ENCODE measurements around the gene CSTF2T.

CSTF2T gene

GRCh38 chr10:51699475-51700227 is at the start of gene CSTF2T:
TSS of gene CSTF2T (minus strand) at chr10:51699595. CDS start at chr10:51699549, 46 bp downstream.
- no peak for DNase-seq

GRCh38 chr10:51748959-51749358 is 49.6 kb upstream of the CSTF2T start:
- no peak for DNase-seq

GRCh38 chr10:51747216-51747615 is 47.8 kb upstream of the CSTF2T start:
- DNase-seq = no peak

DNA sequence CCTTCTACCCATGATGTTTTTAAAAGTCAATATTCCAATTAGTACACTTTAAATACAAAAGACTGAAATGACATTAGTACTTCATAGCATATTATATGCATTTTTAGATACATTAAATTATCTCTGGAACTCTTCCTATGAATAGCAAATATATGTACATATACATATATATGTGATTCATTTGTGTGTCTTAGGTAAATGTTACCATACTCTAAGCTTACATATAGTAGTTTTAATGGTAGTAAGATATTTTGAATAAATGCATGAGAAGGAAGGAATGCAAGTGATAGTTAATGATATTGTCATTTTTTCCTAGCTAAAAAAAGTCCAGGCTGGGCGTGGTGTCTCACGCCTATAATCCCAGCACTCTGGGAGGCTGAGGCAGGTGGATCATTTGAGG is 46.0 kb upstream of the CSTF2T start:
- no peak for DNase-seq

GRCh38 chr10:51744235-51745000 is 45.0 kb upstream of the CSTF2T start:
- no peak for DNase-seq

GRCh38 chr10:51743146-51743545 is 43.8 kb upstream of the CSTF2T start:
- DNase-seq = no peak

GRCh38 chr10:51733057-51733456 is 33.7 kb upstream of the CSTF2T start:
- DNase-seq = no peak

DNA sequence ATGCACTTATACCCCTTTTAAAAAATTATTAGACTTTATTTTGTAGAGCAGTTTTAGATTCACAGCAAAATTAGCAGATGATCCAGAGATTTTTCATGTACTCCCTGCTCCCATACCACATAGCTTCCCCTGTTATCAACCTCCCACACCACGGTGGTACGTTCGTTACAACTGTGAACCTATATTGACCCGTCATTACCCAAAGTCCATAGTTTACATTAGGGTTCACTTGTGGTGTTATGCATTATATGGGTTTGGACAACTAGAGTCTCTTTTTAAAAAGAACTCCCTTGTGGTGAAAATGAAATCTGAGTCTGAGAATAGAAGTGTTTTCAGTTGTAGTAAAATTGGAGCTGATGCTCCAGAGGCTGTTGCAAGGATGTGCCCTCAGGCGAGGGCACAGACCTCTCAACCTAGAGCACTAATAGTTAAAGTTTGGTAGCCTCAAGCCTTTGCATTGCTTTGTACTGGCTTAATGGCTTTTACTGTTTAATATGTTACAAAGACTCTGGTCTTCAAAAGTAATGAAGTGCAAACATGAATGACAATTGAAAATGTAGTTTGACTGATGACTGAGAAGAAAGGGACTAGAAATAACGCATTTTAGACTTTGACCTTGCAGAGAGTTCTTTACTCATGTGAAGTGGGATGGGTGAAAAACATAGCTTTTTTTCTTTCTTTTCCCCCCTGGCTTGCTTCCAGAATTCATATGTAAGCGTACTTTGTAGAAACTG is 30.6 kb upstream of the CSTF2T start:
- no peak for DNase-seq

DNA sequence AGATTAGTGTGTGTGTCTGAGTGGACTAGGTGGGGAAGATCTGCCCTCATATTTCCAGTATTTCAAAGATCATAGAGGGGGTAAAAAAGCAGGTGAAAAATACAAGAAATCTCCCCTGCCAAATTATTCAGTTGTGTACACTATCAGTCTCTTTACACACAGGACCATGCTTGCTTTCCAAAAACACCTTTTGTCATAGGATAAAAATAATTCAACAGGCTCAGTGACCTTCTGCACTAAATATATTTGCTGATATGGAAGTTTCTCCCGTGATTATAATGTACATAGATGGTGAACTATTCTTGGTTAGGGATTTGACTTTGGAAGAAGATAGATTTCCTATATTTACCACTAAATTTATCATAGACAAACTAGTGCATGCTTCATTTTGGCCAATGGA is 24.6 kb upstream of the CSTF2T start:
- no peak for DNase-seq

DNA sequence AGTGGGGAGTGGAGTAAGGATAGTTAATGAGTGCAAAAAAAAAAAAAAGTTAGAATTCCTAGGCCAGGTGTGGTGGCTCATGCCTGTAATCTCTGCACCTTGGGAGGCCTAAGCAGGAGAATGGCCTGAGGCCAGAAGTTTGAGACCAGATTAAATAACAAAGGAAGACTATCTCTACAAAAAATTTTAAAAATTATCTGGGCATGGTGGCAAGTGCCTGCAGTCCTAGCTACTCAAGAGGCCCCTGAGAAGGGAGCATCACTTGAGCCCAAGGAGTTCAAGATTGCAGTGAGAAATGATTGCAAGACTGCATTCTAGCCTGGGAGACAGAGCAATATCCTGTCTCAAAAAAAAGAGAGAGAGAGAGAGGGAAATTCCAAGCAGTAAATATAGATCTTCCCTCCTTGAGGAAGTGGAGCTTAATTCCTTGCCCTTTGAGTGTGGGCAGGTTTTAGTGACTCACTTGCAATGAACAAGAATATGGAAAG is 19.5 kb upstream of the CSTF2T start:
- no peak for DNase-seq

- no peak for DNase-seq
Measured at GRCh38 chr10:51716981-51717380, 17.6 kb upstream of the CSTF2T start.

GRCh38 chr10:51711519-51711891 is 12.1 kb upstream of the CSTF2T start:
- DNase-seq = no peak

DNA sequence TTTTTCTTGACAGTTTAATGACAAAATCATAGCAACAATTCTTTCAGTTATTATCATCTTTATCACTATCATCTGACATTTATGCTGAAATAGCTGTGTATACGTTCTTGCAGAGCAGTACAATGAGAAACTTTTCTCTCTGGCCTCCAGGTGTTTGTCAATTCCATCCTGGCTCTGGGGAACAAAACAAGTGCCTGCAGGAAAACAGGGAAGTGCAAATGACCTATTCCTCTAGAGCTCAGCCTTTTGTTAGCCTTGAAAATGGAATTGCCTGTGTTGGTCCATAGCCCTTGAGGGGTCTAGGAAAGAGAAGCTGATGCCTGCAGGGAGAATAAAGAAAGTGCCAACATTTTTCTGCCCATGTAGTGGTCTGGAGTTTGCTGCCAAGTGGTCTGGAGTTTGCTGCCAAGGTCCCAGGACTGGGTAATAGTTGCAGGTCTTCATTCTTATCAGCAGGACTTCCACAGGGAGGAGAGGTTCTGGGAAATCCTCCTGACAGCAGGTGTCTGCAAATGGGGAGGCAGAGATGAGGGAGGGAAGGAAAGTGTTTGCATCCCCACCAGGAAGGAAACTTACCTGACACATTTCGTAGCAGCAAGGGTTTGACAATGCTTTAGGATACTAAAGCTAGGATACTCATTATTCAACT is 10.1 kb upstream of the CSTF2T start:
- no peak for DNase-seq

DNA sequence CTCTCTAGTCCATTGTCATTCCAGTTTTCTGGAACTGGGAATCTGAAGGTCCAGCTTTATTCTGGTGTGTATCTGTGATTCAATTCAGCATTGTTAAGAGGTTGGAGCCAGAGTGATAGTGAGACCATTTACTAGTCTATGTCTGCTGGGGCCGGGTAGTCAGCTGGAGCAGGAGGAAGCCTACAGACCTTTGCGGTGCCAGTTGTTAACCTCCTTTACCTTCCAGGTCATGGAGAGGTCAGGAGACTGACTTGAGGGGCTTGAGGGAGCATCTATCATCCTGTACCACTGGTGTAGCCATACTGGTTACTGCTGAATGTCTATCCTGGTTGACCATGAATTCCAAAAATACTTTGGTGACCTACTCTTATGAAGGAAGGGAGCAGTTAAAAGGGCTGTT is 9.2 kb upstream of the CSTF2T start:
- no peak for DNase-seq

- DNase-seq = no peak
Measured at GRCh38 chr10:51707821-51708424, 8.5 kb upstream of the CSTF2T start.

- DNase-seq = no peak
Measured at GRCh38 chr10:51707392-51707791, 8.0 kb upstream of the CSTF2T start.

- no peak for DNase-seq
Measured at GRCh38 chr10:51706225-51706624, 6.8 kb upstream of the CSTF2T start.

DNA sequence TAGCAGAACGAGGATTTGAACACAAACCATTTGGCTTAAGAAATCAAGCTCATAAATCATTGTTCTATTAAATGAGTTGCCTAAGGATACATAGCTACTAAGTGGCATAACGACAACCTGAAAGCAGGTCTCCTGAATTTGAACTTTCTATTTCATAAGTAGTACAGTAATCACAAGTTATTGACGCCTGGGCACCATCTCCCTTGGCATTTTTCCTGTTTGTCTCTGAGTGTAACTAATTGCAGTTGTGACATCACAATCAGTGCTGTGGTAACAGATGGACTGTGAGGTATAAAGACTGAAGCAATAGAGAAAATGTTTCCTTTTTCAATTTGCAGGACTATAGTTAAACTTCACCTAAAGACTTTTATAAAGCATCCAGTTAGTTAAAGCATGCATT is 6.4 kb upstream of the CSTF2T start:
- no peak for DNase-seq

DNA sequence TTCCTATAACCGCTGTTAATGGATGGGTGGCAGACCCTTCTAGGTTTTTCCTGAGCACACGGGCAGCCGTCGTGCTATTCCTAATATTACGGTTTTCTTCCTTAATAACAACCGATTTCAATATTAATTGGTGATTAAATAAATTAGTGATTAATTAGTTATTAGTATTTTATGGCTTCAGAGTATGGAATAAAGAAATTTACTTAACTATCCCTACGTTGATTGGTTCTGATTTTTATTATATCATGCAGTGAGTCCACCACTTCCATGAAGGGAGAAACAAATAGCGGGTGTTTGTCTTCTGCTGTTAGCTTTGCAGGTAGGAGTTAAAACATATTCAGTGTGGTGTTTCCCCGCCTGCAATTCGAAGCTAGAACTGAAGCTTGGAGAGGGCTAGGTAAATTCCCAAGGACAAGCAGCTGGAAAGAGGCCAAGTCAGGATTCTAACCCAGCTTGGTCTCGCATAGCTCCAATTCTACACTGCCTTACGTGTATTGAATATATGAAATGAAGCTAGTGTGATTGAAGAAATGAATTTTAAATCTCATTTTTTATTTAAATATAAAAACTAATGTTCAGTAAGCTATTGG is 928 bp upstream of the CSTF2T start:
- DNase-seq = no peak

DNA sequence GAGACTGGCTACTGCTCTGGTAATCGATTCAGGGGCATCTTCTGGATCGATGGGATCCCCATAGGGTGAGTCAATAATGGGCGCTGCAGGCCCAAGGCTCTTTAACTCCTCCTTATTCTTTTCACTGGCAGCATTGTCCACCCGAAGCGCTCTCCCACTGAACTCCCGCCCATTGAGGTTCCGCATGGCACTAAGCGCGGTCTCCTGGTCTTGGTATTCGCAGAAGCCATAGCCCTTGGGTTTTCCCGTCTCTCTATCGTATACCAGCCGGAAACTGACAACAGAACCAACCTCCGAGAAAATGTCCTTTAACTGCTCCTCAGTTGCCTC is 285 bp downstream of the CSTF2T start:
- no peak for DNase-seq

- DNase-seq = no peak
Measured at GRCh38 chr10:51698473-51699063, 827 bp downstream of the CSTF2T start.

DNA sequence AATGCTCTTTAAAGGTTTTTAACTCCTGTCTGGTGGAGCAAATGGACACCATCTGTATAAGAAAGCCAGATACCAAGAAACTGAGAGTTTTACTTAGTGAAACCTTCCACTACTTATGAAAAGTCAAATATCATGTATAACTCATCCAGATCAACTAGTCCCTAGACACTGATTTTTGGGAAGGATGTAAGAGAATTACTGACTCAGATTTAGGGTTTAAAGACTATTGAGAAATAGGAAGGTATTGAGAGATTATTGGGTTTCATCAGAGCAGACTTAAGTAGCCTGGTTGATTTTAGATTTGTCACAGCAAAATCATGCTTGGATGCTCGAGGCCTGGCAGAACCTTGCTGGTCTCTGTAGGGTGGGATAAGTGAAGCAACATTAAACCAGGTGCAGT is 3.1 kb downstream of the CSTF2T start:
- no peak for DNase-seq
